Gastroesophageal sphincter (tissue), 4 donors: ENCODE results near the gene TP53BP1. TPM values are rescaled to one million over a fixed set of nuclear protein-coding genes. Genes with fewer than 3 reads are reported as not detected.

Source experiments
- ATAC-seq: fragments of 150-250 bp; one replicate; pipeline ENCODE4 v1.9.1; 2016; ENCODE audit warnings: mild to moderate bottlenecking, moderate library complexity
- H3K27ac ChIP-seq, 4 donors: fragments of 200-600 bp; sonication (generic) in 3 of 4; 1 replicate in 3 of 4; 2 replicates in 1 of 4; pipeline ENCODE4 v1.5.1; 2016 to 2019
- H3K27me3 ChIP-seq: fragments of 200-600 bp; sonication (generic); one replicate; pipeline ENCODE4 v1.5.1; 2019
- H3K36me3 ChIP-seq, 2 donors: fragments of 200-600 bp; sonication (generic); one replicate each; pipeline ENCODE4 v1.5.1; 2019; ENCODE audit warnings: control low read depth in 1 of 2
- H3K4me1 ChIP-seq, 3 donors: fragments of 200-600 bp; sonication (generic); 1 replicate in 2 of 3; 2 replicates in 1 of 3; pipeline ENCODE4 v1.5.1; 2016 to 2019; ENCODE audit warnings: control low read depth in 2 of 3
- H3K4me3 ChIP-seq, 2 donors: fragments of 200-600 bp; sonication (generic); one replicate each; pipeline ENCODE4 v1.5.1; 2019; ENCODE audit warnings: mild to moderate bottlenecking in 1 of 2, moderate library complexity in 1 of 2
- H3K9me3 ChIP-seq, 3 donors: fragments of 200-600 bp; sonication (generic); one replicate each; pipeline ENCODE4 v1.5.1; 2017 to 2019; ENCODE audit warnings: control low read depth in 2 of 3
- EP300 ChIP-seq: sonication (generic); formaldehyde crosslinking; IDR thresholded peaks from one replicate; pipeline ENCODE4 v1.6.1; 2017; ENCODE audit warnings: antibody characterized with exemption, mild to moderate bottlenecking
- POLR2A ChIP-seq, 2 donors: fragments of 450-650 bp; IDR thresholded peaks; one replicate each; pipeline ENCODE4 v1.6.1; 2017; ENCODE audit warnings: antibody characterized with exemption in 2 of 2, mild to moderate bottlenecking in 2 of 2, moderate library complexity in 1 of 2
- POLR2AphosphoS5 ChIP-seq: sonication (generic); formaldehyde crosslinking; IDR thresholded peaks from one replicate; pipeline ENCODE4 v1.6.1; 2017; ENCODE audit warnings: antibody characterized with exemption
- WGBS, 2 donors: methylation state at CpG; one replicate each; pipeline ENCODE4 v1.1.5; 2018; ENCODE audit warnings: low coverage in 1 of 2; 5-methylcytosine and 5-hydroxymethylcytosine counted together
- total RNA-seq, 4 donors: library from RNA; depleted of rRNA; stranded (reverse); fragments of >200 nt; gene quantifications; one replicate each; pipeline ENCODE4 v1.1.0, GENCODE V29; 2016
- TF ChIP-seq, protein P1 (sequence below), 4 experiments: fragments of 200-600 bp in 2 of 4; fragments of 450-650 bp in 2 of 4; sonication (generic) in 1 of 4; IDR thresholded peaks; one replicate each; pipeline ENCODE4 v1.5.1; 2017 to 2019; ENCODE audit warnings: antibody characterized with exemption in 4 of 4, mild to moderate bottlenecking in 2 of 4, moderate library complexity in 2 of 4

Gene TP53BP1
- total RNA-seq, 4 donors from 2014 or later = 21.8 to 40.2 (median 33.5) TPM

GRCh38 chr15:43511012-43511885, 18.3 kb upstream of the TP53BP1 start:
- no peak for TF ChIP-seq EP300
- TF ChIP-seq, protein P1, sequence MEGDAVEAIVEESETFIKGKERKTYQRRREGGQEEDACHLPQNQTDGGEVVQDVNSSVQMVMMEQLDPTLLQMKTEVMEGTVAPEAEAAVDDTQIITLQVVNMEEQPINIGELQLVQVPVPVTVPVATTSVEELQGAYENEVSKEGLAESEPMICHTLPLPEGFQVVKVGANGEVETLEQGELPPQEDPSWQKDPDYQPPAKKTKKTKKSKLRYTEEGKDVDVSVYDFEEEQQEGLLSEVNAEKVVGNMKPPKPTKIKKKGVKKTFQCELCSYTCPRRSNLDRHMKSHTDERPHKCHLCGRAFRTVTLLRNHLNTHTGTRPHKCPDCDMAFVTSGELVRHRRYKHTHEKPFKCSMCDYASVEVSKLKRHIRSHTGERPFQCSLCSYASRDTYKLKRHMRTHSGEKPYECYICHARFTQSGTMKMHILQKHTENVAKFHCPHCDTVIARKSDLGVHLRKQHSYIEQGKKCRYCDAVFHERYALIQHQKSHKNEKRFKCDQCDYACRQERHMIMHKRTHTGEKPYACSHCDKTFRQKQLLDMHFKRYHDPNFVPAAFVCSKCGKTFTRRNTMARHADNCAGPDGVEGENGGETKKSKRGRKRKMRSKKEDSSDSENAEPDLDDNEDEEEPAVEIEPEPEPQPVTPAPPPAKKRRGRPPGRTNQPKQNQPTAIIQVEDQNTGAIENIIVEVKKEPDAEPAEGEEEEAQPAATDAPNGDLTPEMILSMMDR (IDR thresholded peaks at IDR 0.05) = peak in 1 of 4 experiments; percentile 11
- Histone ChIP-seq H3K4me1 (peaks cover 1 to 61% (median 22%) of the 10 kb centered on the region in 3 donors), H3K27me3 (no peaks in the 10 kb centered on the region), H3K4me3 (peak overlapping the region; percentile 51 to 68), H3K27ac (peak overlapping the region in 3 of 4 donors; percentile 74 to 84 (median 84)), H3K9me3 (no peaks in the 10 kb centered on the region), H3K36me3 (no peaks in the 10 kb centered on the region)
- ATAC-seq = no peak
- WGBS, 2 donors = 5 to 32% methylated on average over 8 to 17 of the region's 39 CpGs

GRCh38 chr15:43510200-43511011, 17.4 kb upstream of the TP53BP1 start:
- peak; percentile 98 for ATAC-seq
- peak; percentile 48 for TF ChIP-seq POLR2AphosphoS5
- TF ChIP-seq, protein P1 (IDR thresholded peaks at IDR 0.05) = peak in 3 of 4 experiments; percentile 26 to 44 (median 37)
- no peak for TF ChIP-seq EP300
- peak in 1 of 2 donors; percentile 30 for TF ChIP-seq POLR2A (IDR thresholded peaks at IDR 0.05)
- 0% methylated on average over 6 to 12 of the region's 41 CpGs for WGBS, 2 donors
- no peaks in the 10 kb centered on the region for H3K9me3 ChIP-seq
- H3K27me3 ChIP-seq = no peaks in the 10 kb centered on the region
- H3K4me1 ChIP-seq = peaks cover 0 to 52% (median 15%) of the 10 kb centered on the region in 3 donors
- peak overlapping the region; percentile 51 to 68 for H3K4me3 ChIP-seq
- no peaks in the 10 kb centered on the region for H3K36me3 ChIP-seq
- peak overlapping the region; percentile 6 to 84 (median 79) for H3K27ac ChIP-seq

GRCh38 chr15:43509660-43510199, 16.8 kb upstream of the TP53BP1 start:
- Histone ChIP-seq H3K27ac (peak overlapping the region; percentile 8 to 84 (median 79)), H3K36me3 (no peaks in the 10 kb centered on the region), H3K4me3 (peak overlapping the region; percentile 51 to 68), H3K27me3 (no peaks in the 10 kb centered on the region), H3K9me3 (no peaks in the 10 kb centered on the region), H3K4me1 (peaks cover 0 to 46% (median 13%) of the 10 kb centered on the region in 3 donors)
- no peak for ATAC-seq
- no peak for TF ChIP-seq POLR2A (IDR thresholded peaks at IDR 0.05)
- no peak for TF ChIP-seq EP300
- 17 to 26% methylated on average over 3 of the region's 8 CpGs for WGBS, 2 donors

- Histone ChIP-seq H3K4me3 (peak overlapping the region in 1 of 2 donors; percentile 68), H3K4me1 (peaks cover 0 to 40% (median 7%) of the 10 kb centered on the region in 3 donors), H3K27ac (peak overlapping the region; percentile 8 to 84 (median 79)), H3K27me3 (no peaks in the 10 kb centered on the region), H3K9me3 (no peaks in the 10 kb centered on the region), H3K36me3 (no peaks in the 10 kb centered on the region)
- 47% methylated on average over 8 of the region's 9 CpGs; no CpG with 5 or more reads in 1 of the 2 donors for WGBS, 2 donors
- TF ChIP-seq, protein P1 (IDR thresholded peaks at IDR 0.05) = no peak
- TF ChIP-seq POLR2AphosphoS5 (no peak), EP300 (no peak), POLR2A (IDR thresholded peaks at IDR 0.05) (no peak)
- peak; percentile 28 for ATAC-seq
Observed at GRCh38 chr15:43508991-43509659, 16.2 kb upstream of the TP53BP1 start.
